HEK293 (cell line): Measurements from ENCODE around the gene LYST.

ENCODE experiments used
- CTCF ChIA-PET: fragments of 350-600 bp; formaldehyde crosslinking; extraction: SDS; loops from one replicate; lab custom pipeline; 2021; ENCODE audit warnings: antibody characterized with exemption; lab: Yijun Ruan, JAX
- POLR2A ChIA-PET: fragments of 300-600 bp; formaldehyde crosslinking; extraction: SDS; loops from one replicate; lab custom pipeline; 2020; ENCODE audit warnings: antibody characterized with exemption, inconsistent platforms; lab: Yijun Ruan, JAX
- H3K27ac ChIP-seq: fragments of 200-500 bp; sonication (Bioruptor generic); 2 replicates; pipeline ENCODE4 v1.5.1; 2014; ENCODE audit warnings: low read depth, low read length, control low read depth, inconsistent platforms; ENCODE audit errors: extremely low read depth
- H3K36me3 ChIP-seq, 2 experiments: fragments of 200-500 bp in 1 of 2; sonication (Bioruptor generic) in 1 of 2; 1 replicate in 1 of 2; 2 replicates in 1 of 2; pipeline ENCODE4 v1.5.1; 2014 to 2017; ENCODE audit warnings: inconsistent platforms in 2 of 2, low read length in 2 of 2; ENCODE audit not compliant: control insufficient read depth in 2 of 2, insufficient read depth in 1 of 2
- H3K4me1 ChIP-seq: fragments of 200-500 bp; sonication (Bioruptor generic); 2 replicates; pipeline ENCODE4 v1.5.1; 2014; ENCODE audit warnings: mild to moderate bottlenecking, low read length, inconsistent platforms; ENCODE audit not compliant: control insufficient read depth, insufficient read depth
- H3K4me3 ChIP-seq: 2 replicates; pipeline ENCODE4 v1.5.1; 2011; ENCODE audit warnings: low read depth, mild to moderate bottlenecking, control low read depth, low read length, moderate library complexity
- H3K9me3 ChIP-seq: fragments of 200-500 bp; sonication (Bioruptor generic); 2 replicates; pipeline ENCODE4 v1.5.1; 2014; ENCODE audit warnings: low read depth, low read length, inconsistent platforms; ENCODE audit not compliant: control insufficient read depth, insufficient read depth
- GLIS1 ChIP-seq: fragments of 450-650 bp; formaldehyde crosslinking; IDR thresholded peaks from 2 replicates; pipeline ENCODE4 v1.5.1; 2016; ENCODE audit warnings: missing biosample characterization, missing genetic modification characterization
- KLF7 ChIP-seq: fragments of 450-650 bp; formaldehyde crosslinking; IDR thresholded peaks from 2 replicates; pipeline ENCODE4 v1.5.1; 2016; ENCODE audit warnings: missing biosample characterization, missing genetic modification characterization, borderline replicate concordance
- RBAK ChIP-seq: fragments of 450-650 bp; formaldehyde crosslinking; IDR thresholded peaks from 2 replicates; pipeline ENCODE4 v1.5.1; 2016; ENCODE audit warnings: missing biosample characterization, missing genetic modification characterization
- SCRT1 ChIP-seq: fragments of 450-650 bp; formaldehyde crosslinking; IDR thresholded peaks from 2 replicates; pipeline ENCODE4 v1.5.1; 2016; ENCODE audit warnings: missing biosample characterization, missing genetic modification characterization, borderline replicate concordance
- SCRT2 ChIP-seq: fragments of 450-650 bp; formaldehyde crosslinking; IDR thresholded peaks from 2 replicates; pipeline ENCODE4 v1.5.1; 2016; ENCODE audit warnings: missing biosample characterization, missing genetic modification characterization
- ZNF10 ChIP-seq: fragments of 450-650 bp; formaldehyde crosslinking; IDR thresholded peaks from 2 replicates; pipeline ENCODE4 v1.5.1; 2017; ENCODE audit warnings: missing biosample characterization, missing genetic modification characterization
- ZSCAN30 ChIP-seq: fragments of 450-650 bp; IDR thresholded peaks from 2 replicates; pipeline ENCODE4 v1.5.1; 2018; ENCODE audit warnings: missing biosample characterization, mild to moderate bottlenecking, missing genetic modification characterization, moderate library complexity
- TF ChIP-seq, protein P1 (sequence below): fragments of 450-650 bp; formaldehyde crosslinking; IDR thresholded peaks from 2 replicates; pipeline ENCODE4 v1.5.1; 2016; ENCODE audit warnings: missing biosample characterization, missing genetic modification characterization
- TF ChIP-seq, protein P2 (sequence below): fragments of 450-650 bp; formaldehyde crosslinking; IDR thresholded peaks from 2 replicates; pipeline ENCODE4 v1.5.1; 2016; ENCODE audit warnings: missing biosample characterization, missing genetic modification characterization
- TF ChIP-seq, protein P3 (sequence below): fragments of 450-650 bp; formaldehyde crosslinking; IDR thresholded peaks from 2 replicates; pipeline ENCODE4 v1.5.1; 2016; ENCODE audit warnings: missing biosample characterization, missing genetic modification characterization
- TF ChIP-seq, protein P4 (sequence below): fragments of 450-650 bp; formaldehyde crosslinking; IDR thresholded peaks from 2 replicates; pipeline ENCODE4 v1.5.1; 2016; ENCODE audit warnings: missing biosample characterization, missing genetic modification characterization

The LYST gene

DNA sequence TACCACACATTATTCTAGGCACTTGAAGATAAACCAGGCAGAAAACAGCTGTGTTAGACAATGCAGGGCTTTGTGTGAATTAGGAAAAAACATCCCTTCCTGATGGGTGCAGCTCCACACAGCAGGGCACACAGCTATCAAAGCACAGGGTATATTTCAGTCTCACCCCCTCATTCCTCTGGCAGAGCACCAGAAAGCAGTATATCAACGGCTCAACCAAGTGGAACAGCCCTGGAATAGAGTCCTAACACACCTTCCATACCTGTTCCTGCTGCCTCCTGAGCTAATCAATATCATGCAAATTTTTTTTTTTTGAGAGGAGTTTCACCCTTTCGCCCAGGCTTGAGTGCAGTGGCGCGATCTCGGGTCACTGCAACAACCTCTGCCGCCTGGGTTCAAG lies 32.1 kb downstream of the LYST start:
- Histone ChIP-seq H3K36me3 (peaks cover 0 to 4% of the 10 kb centered on the region in 2 experiments; a peak in 1 of 3 replicates), H3K4me3 (no peak overlapping the region), H3K9me3 (no peaks in the 10 kb centered on the region), H3K4me1 (no peaks in the 10 kb centered on the region), H3K27ac (no peak overlapping the region)
- POLR2A ChIA-PET = no interaction called here
- TF ChIP-seq, protein P1, sequence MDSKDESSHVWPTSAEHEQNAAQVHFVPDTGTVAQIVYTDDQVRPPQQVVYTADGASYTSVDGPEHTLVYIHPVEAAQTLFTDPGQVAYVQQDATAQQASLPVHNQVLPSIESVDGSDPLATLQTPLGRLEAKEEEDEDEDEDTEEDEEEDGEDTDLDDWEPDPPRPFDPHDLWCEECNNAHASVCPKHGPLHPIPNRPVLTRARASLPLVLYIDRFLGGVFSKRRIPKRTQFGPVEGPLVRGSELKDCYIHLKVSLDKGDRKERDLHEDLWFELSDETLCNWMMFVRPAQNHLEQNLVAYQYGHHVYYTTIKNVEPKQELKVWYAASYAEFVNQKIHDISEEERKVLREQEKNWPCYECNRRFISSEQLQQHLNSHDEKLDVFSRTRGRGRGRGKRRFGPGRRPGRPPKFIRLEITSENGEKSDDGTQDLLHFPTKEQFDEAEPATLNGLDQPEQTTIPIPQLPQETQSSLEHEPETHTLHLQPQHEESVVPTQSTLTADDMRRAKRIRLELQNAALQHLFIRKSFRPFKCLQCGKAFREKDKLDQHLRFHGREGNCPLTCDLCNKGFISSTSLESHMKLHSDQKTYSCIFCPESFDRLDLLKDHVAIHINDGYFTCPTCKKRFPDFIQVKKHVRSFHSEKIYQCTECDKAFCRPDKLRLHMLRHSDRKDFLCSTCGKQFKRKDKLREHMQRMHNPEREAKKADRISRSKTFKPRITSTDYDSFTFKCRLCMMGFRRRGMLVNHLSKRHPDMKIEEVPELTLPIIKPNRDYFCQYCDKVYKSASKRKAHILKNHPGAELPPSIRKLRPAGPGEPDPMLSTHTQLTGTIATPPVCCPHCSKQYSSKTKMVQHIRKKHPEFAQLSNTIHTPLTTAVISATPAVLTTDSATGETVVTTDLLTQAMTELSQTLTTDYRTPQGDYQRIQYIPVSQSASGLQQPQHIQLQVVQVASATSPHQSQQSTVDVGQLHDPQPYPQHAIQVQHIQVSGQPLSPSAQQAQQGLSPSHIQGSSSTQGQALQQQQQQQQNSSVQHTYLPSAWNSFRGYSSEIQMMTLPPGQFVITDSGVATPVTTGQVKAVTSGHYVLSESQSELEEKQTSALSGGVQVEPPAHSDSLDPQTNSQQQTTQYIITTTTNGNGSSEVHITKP (tag by site-specific recombination) = peak; percentile 37; the same call in 1 of the 2 replicates
- no peak for TF ChIP-seq RBAK
- CTCF ChIA-PET = interaction anchor here (0.6 to 7.4 kb wide), 3 partner anchors 9 to 117 kb away, joined by 3 to 79 read pairs (median 3); no protein-coding TSS in a partner anchor

DNA sequence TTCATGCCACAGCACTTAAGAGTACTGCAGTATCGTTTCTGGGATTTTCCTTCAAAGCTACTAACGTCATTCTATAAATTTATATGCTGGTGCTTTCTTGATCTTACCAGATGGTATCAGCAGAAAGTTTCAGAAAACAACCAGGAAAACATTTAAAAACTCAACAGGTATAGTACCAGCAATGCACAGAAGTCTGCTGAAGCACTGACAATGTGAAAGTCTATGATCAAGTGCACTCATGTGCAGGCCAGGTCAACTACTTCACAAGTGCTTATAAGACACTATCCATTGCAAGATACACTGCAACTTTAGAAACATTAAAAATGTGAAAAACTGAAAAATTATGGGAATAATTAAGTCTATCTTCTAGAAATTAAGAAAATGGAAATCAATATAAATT lies 34.7 kb downstream of the LYST start:
- no peak overlapping the region for H3K4me3 ChIP-seq
- CTCF ChIA-PET = interaction anchor here (0.9 to 7.4 kb wide), 3 partner anchors 12 to 318 kb away, joined by 3 to 79 read pairs (median 18); no protein-coding TSS in a partner anchor
- H3K4me1 ChIP-seq = no peaks in the 10 kb centered on the region
- H3K36me3 ChIP-seq = peaks cover 4 to 7% of the 10 kb centered on the region in 2 experiments; a peak in 2 of 3 replicates
- TF ChIP-seq SCRT1 (tag by site-specific recombination) = 0 out of 2 replicates have a peak, but pooled peaks have one; percentile 28
- TF ChIP-seq, protein P2, sequence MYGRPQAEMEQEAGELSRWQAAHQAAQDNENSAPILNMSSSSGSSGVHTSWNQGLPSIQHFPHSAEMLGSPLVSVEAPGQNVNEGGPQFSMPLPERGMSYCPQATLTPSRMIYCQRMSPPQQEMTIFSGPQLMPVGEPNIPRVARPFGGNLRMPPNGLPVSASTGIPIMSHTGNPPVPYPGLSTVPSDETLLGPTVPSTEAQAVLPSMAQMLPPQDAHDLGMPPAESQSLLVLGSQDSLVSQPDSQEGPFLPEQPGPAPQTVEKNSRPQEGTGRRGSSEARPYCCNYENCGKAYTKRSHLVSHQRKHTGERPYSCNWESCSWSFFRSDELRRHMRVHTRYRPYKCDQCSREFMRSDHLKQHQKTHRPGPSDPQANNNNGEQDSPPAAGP (tag by site-specific recombination) = no peak
- TF ChIP-seq SCRT2 (tag by site-specific recombination) = peak; percentile 82
- TF ChIP-seq, all 188 proteins: peak for 2
- Histone ChIP-seq H3K27ac (no peak overlapping the region), H3K9me3 (no peaks in the 10 kb centered on the region)
- POLR2A ChIA-PET = no interaction called here

DNA sequence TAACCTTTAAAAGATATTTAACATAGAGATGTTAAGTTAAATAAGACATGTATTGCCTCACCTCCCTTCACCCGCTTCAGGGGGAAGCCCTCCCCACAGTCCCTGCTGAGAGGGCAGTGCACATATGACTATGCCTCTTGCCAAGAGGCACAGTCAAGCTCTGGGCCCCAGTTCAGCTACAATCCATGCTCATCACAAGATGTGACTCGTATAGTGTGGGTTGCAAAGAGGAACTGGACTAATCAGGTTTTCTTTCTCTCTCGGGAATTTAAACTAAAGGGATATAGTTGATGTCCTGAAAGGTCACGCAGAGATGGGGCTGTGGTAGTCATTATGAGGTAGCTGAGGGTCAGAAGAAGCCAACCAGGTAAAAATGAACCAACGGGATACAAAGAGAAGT lies 35.6 kb downstream of the LYST start:
- no peaks in the 10 kb centered on the region for H3K4me1 ChIP-seq
- peaks cover 4 to 7% of the 10 kb centered on the region in 2 experiments; a peak in 2 of 3 replicates for H3K36me3 ChIP-seq
- POLR2A ChIA-PET = no interaction called here
- H3K9me3 ChIP-seq = no peaks in the 10 kb centered on the region
- no peak overlapping the region for H3K27ac ChIP-seq
- no peak for TF ChIP-seq SCRT1 (tag by site-specific recombination)
- TF ChIP-seq, protein P3, sequence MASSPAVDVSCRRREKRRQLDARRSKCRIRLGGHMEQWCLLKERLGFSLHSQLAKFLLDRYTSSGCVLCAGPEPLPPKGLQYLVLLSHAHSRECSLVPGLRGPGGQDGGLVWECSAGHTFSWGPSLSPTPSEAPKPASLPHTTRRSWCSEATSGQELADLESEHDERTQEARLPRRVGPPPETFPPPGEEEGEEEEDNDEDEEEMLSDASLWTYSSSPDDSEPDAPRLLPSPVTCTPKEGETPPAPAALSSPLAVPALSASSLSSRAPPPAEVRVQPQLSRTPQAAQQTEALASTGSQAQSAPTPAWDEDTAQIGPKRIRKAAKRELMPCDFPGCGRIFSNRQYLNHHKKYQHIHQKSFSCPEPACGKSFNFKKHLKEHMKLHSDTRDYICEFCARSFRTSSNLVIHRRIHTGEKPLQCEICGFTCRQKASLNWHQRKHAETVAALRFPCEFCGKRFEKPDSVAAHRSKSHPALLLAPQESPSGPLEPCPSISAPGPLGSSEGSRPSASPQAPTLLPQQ = 0 out of 2 replicates have a peak, but pooled peaks have one; percentile 39
- peak; percentile 23; the same call in 1 of the 2 replicates for TF ChIP-seq ZNF10
- no peak for TF ChIP-seq GLIS1 (tag by site-specific recombination)
- no peak for TF ChIP-seq KLF7 (tag by site-specific recombination)
- TF ChIP-seq, protein P4, sequence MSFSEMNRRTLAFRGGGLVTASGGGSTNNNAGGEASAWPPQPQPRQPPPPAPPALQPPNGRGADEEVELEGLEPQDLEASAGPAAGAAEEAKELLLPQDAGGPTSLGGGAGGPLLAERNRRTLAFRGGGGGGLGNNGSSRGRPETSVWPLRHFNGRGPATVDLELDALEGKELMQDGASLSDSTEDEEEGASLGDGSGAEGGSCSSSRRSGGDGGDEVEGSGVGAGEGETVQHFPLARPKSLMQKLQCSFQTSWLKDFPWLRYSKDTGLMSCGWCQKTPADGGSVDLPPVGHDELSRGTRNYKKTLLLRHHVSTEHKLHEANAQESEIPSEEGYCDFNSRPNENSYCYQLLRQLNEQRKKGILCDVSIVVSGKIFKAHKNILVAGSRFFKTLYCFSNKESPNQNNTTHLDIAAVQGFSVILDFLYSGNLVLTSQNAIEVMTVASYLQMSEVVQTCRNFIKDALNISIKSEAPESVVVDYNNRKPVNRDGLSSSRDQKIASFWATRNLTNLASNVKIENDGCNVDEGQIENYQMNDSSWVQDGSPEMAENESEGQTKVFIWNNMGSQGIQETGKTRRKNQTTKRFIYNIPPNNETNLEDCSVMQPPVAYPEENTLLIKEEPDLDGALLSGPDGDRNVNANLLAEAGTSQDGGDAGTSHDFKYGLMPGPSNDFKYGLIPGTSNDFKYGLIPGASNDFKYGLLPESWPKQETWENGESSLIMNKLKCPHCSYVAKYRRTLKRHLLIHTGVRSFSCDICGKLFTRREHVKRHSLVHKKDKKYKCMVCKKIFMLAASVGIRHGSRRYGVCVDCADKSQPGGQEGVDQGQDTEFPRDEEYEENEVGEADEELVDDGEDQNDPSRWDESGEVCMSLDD (tag by site-specific recombination) = no peak
- no peak for TF ChIP-seq ZSCAN30 (tag by site-specific recombination)
- CTCF ChIA-PET = interaction anchor here (0.6 to 7.4 kb wide), 4 partner anchors 12 to 760 kb away, joined by 3 to 79 read pairs (median 11); no protein-coding TSS in a partner anchor
- no peak overlapping the region for H3K4me3 ChIP-seq
